ENCODE results near the gene FLNB. TPM values are rescaled to one million over a fixed set of nuclear protein-coding genes. Genes with fewer than 3 reads are reported as not detected.

FLNB gene
- total and polyA plus RNA-seq, 2 of the 4 experiments (the other 2 are of a cell fraction): 78.0 to 136 TPM

DNA sequence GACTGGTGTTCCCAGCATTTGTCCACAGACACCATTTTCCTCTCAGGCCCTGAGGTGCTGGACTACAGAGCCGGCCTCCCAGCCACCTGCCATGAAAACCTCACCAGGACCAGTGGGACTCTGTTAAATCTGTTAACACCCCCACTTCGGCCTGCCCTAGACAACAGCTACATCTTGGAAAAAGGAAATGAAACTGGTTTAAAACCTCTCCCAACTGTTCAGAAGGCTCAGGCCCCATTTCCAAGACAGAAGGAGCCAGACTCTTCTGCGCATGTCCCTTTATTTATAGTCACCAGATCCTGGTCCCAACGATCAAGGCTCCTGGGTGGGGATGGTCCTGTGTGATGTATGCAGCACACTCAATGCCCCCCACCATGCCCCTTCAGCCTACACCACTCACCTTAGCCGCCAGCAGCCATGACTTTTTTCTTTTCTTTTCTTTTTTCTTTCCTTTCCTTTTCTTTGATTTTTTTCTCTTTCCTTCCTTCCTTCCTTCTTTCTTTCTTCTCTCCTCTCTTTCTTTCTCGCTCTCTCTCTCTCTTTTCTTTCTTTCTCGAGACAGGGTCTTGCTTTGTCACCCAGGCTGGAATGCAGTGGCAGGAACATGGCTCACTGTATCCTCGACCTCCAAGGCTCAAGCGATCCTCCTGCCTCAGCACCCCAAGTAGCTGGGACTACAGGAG is 25.5 kb upstream of the FLNB start (continued):
- TF ChIP-seq, protein P1, sequence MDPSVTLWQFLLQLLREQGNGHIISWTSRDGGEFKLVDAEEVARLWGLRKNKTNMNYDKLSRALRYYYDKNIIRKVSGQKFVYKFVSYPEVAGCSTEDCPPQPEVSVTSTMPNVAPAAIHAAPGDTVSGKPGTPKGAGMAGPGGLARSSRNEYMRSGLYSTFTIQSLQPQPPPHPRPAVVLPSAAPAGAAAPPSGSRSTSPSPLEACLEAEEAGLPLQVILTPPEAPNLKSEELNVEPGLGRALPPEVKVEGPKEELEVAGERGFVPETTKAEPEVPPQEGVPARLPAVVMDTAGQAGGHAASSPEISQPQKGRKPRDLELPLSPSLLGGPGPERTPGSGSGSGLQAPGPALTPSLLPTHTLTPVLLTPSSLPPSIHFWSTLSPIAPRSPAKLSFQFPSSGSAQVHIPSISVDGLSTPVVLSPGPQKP (IDR thresholded peaks at IDR 0.05; ENCODE audit: borderline replicate concordance, low read depth, low read length): no peak

DNA sequence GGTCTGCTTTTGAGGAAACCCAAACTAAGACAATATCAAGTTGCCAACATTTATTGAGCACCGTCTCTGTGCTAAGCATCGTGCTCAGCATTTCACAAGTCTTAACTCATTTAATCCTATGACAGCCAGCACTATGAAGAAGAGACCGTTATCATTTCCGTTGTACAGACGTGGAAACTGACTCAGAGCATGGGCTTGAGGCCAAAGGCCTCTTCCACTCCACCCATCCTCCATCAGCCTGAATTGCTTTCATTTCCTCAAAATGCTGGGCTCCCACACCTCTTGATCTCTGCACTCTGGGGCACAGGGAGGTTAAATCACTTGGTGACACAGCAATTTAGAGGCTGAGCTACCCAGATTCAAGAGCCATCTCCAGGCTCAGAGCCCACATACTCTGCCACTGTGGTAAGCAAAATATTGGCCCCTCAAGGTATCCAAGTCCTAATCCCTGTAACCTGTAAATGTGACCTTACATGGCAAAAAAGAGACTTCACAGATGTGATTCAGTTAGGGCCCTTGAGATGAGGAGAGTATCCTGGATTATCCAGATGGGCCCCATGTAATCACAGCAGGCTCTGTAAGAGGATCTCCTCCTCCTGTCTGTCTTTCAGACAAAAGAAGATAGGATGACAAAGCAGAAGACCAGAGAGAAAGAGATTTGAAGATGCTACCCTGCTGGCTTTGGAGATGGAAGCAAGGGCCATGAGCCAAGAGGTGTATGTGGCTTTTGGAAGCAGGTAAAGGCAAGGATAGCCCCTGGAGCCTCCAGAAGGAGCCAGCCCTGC is 24.3 kb upstream of the FLNB start:
- in situ Hi-C loops (cut with MboI; ENCODE audit: low sequenced_read_pairs): no loop called here
- peak overlapping the region; percentile 98 for H2BK20ac ChIP-seq (ENCODE audit: low read depth, low read length)
- dilution Hi-C loops (cut with HindIII; ENCODE audit: low sequenced_read_pairs, unreplicated experiment): no loop called here
- H4K5ac ChIP-seq (ENCODE audit: low read depth, low read length): peak overlapping the region; percentile 93
- peak overlapping the region; percentile 99 for H2BK120ac ChIP-seq (ENCODE audit: low read depth, low read length)
- H3K4me3 ChIP-seq (ENCODE audit: insufficient read depth, low read depth, low read length): no peak overlapping the region
- H3K36me3 ChIP-seq (ENCODE audit: control insufficient read depth, insufficient read depth, low read length): no peaks in the 10 kb centered on the region
- intact Hi-C loops (cut with micrococcal nuclease): no loop called here
- H3K23ac ChIP-seq (ENCODE audit: low read depth, low read length): peak overlapping the region; percentile 84
- peaks cover 0 to 11% of the 10 kb centered on the region in 2 experiments; a peak in 2 of 4 replicates for H3K79me1 ChIP-seq (ENCODE audit: low read depth in 1 of 2, low read length in 2 of 2)
- H3K4ac ChIP-seq (ENCODE audit: low read depth, low read length): peak overlapping the region; percentile 95
- H3K27ac ChIP-seq (ENCODE audit: insufficient read depth, low read length): peak overlapping the region; percentile 65
- H3K27me3 ChIP-seq (ENCODE audit: control insufficient read depth, insufficient read depth, low read length): no peaks in the 10 kb centered on the region
- POLR2A ChIA-PET (ENCODE audit: unreplicated experiment): interaction anchor here (0.7 kb wide), 1 partner anchor 15 kb away, joined by 14 read pairs; no protein-coding TSS in a partner anchor
- peak overlapping the region; percentile 89 for H2BK15ac ChIP-seq (ENCODE audit: low read depth, low read length)
- ATAC-seq (ENCODE audit: low read depth) (peak; percentile 90), DNase-seq (peak; percentile 95)
- CTCF ChIA-PET: interaction anchor here (0.6 kb wide), 1 partner anchor 11 kb away, joined by 3 read pairs; no protein-coding TSS in a partner anchor
- H3K14ac ChIP-seq (replicated peaks; ENCODE audit: low read depth, low read length): peak overlapping the region; percentile 93
- peak overlapping the region; percentile 84 for H3K56ac ChIP-seq (ENCODE audit: extremely low read depth, insufficient read depth, low read length)
- BruUV-seq (replicated peaks): no TSS peak
- H2BK5ac ChIP-seq (ENCODE audit: low read depth, low read length, poor library complexity, severe bottlenecking): peak overlapping the region; percentile 86
- H3K18ac ChIP-seq (ENCODE audit: low read depth, low read length): peak overlapping the region; percentile 85
- peak overlapping the region; percentile 97 for H2AK5ac ChIP-seq (ENCODE audit: low read depth, low read length)
- H3K9me1 ChIP-seq (ENCODE audit: insufficient read depth, low read length): peaks cover 30% of the 10 kb centered on the region
- H3K9me3 ChIP-seq (ENCODE audit: control insufficient read depth, insufficient read depth, low read length): no peaks in the 10 kb centered on the region
- peak overlapping the region; percentile 33 for H2AK9ac ChIP-seq (replicated peaks; ENCODE audit: low read depth, low read length, poor library complexity)
- 0% methylated on average over 3 of the region's 5 CpGs; no CpG with 5 or more reads in 1 of the 2 experiments for WGBS, 2 experiments (ENCODE audit: extremely low coverage in 2 of 2, insufficient read length in 1 of 2)
- H3K9ac ChIP-seq (ENCODE audit: low read depth, low read length): no peak overlapping the region; the same call in 1 of the 2 replicates
- peaks cover 14% of the 10 kb centered on the region for H3K4me1 ChIP-seq (ENCODE audit: control insufficient read depth, insufficient read depth, low read length)
- peak overlapping the region; percentile 94 for H4K91ac ChIP-seq (ENCODE audit: insufficient read depth, low read depth, low read length)
- H4K8ac ChIP-seq (ENCODE audit: low read depth in 2 of 2, low read length in 2 of 2): peak overlapping the region; percentile 84 to 86
- peak overlapping the region; percentile 47 for H3K4me2 ChIP-seq (ENCODE audit: low read depth, low read length)
- H4K20me1 ChIP-seq (ENCODE audit: insufficient read depth, low read length): no peaks in the 10 kb centered on the region
- H2AFZ ChIP-seq (replicated peaks; ENCODE audit: low read length, poor library complexity): peak overlapping the region; percentile 56
- 0 out of 2 replicates have a peak, but pooled peaks have one; percentile 32 for TF ChIP-seq MAFK (IDR thresholded peaks at IDR 0.05; ENCODE audit: low read depth, low read length)
- TF ChIP-seq, protein P2, sequence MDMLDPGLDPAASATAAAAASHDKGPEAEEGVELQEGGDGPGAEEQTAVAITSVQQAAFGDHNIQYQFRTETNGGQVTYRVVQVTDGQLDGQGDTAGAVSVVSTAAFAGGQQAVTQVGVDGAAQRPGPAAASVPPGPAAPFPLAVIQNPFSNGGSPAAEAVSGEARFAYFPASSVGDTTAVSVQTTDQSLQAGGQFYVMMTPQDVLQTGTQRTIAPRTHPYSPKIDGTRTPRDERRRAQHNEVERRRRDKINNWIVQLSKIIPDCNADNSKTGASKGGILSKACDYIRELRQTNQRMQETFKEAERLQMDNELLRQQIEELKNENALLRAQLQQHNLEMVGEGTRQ (IDR thresholded peaks at IDR 0.05; ENCODE audit: low read depth, low read length): no peak
- no peak for TF ChIP-seq CHD1 (IDR thresholded peaks at IDR 0.05; ENCODE audit: low read depth, low read length)
- TF ChIP-seq FOS (IDR thresholded peaks at IDR 0.05; ENCODE audit: low read depth, low read length): peak; percentile 67
- TF ChIP-seq BHLHE40 (IDR thresholded peaks at IDR 0.05; ENCODE audit: low read depth, low read length): peak; percentile 34; the same call in 1 of the 2 replicates
- peak; percentile 76 for TF ChIP-seq CEBPB (IDR thresholded peaks at IDR 0.05; ENCODE audit: low read depth, low read length)
- TF ChIP-seq MXI1 (IDR thresholded peaks at IDR 0.05; ENCODE audit: borderline replicate concordance, low read depth, low read length): no peak
- no peak for TF ChIP-seq RFX5 (IDR thresholded peaks at IDR 0.05; ENCODE audit: low read depth, low read length)
- peak; percentile 63 for TF ChIP-seq NFE2L2 (IDR thresholded peaks at IDR 0.05; ENCODE audit: low read depth, low read length)
- no peak for TF ChIP-seq MAZ (IDR thresholded peaks at IDR 0.05; ENCODE audit: borderline replicate concordance, low read depth, low read length)
- TF ChIP-seq POLR2A (IDR thresholded peaks at IDR 0.05; ENCODE audit: low read depth, low read length): no peak
